WTC11 (cell line): ENCODE results near the gene ADRB1.

Experiments used
- CTCF ChIP-seq: fragments of 200-600 bp; IDR thresholded peaks from 2 replicates; pipeline ENCODE4 v1.8.0; 2022; ENCODE audit warnings: antibody characterized with exemption
- ZNF138 ChIP-seq: sonication (generic); formaldehyde crosslinking; conservative IDR thresholded peaks from 2 replicates; pipeline ENCODE4 v1.8.1; 2022; ENCODE audit warnings: mild to moderate bottlenecking, moderate library complexity, missing genetic modification reagents

- TF ChIP-seq CTCF (no peak), ZNF138 (no peak)
Observed at GRCh38 chr10:114077347-114077746, 33.7 kb downstream of the ADRB1 start.
